HepG2 (cell line): ENCODE data around the gene HDAC4. TPM values are rescaled to one million over a fixed set of nuclear protein-coding genes. Genes with fewer than 3 reads are reported as not detected.

Experiments used
- ATAC-seq: fragments of 200-7000 bp; cut with Tn5 transposase; 3 replicates; pipeline ENCODE4 v1.9.1; 2020; ENCODE audit warnings: mild to moderate bottlenecking, moderate library complexity
- BruUV-seq: library from RNA; stranded (reverse); fragments of 400-500 nt; replicated peaks from 2 replicates; lab custom pipeline; 2021; lab: Mats Ljungman, UMichigan
- CTCF ChIA-PET: fragments of 300-600 bp; formaldehyde crosslinking; extraction: SDS; loops from one replicate; lab custom pipeline; 2021; ENCODE audit warnings: low total read pairs, inconsistent platforms, low intra/inter-chr PET ratio; lab: Yijun Ruan, JAX
- POLR2A ChIA-PET: fragments of 350-600 bp; sonication (Branson Sonifier 250); formaldehyde crosslinking; loops from one replicate; lab custom pipeline; 2020; ENCODE audit warnings: antibody characterized with exemption, inconsistent platforms; lab: Yijun Ruan, JAX
- DNase-seq: peaks from one replicate; pipeline ENCODE4 v3.0.0-alpha.2; 2015; ENCODE audit warnings: low spot score
- FAIRE-seq: peaks from 3 replicates; lab custom pipeline; 2011; peaks lifted over from hg19 to GRCh38; lab: Jason Lieb, UNC
- H2AFZ ChIP-seq: one replicate; pipeline ENCODE4 v1.6.1; 2011; ENCODE audit warnings: low read length, inconsistent platforms
- H3K27ac ChIP-seq: fragments of 300-600 bp; 3 replicates; pipeline ENCODE4 v1.8.0; 2011; ENCODE audit warnings: mixed run types, mild to moderate bottlenecking, mixed read lengths, low read length, inconsistent platforms; ENCODE audit not compliant: insufficient read depth; ENCODE audit errors: extremely low read length
- H3K27me3 ChIP-seq, 2 experiments: fragments of 200-600 bp in 1 of 2; 2 replicates in 1 of 2; 3 replicates in 1 of 2; pipeline versions ENCODE4 v1.6.0 to v1.8.0; 2011; ENCODE audit warnings: low read length in 2 of 2, mild to moderate bottlenecking in 2 of 2, moderate library complexity in 2 of 2, inconsistent platforms in 1 of 2; ENCODE audit not compliant: insufficient read depth in 2 of 2, control insufficient read depth in 1 of 2
- H3K36me3 ChIP-seq, 2 experiments: fragments of 200-600 bp in 1 of 2; replicated peaks in 1 of 2; 2 replicates in 1 of 2; 3 replicates in 1 of 2; pipeline versions ENCODE4 v1.5.1 to v1.8.0; 2011; ENCODE audit warnings: low read length in 2 of 2, inconsistent platforms in 1 of 2; ENCODE audit not compliant: insufficient read depth in 2 of 2, control insufficient read depth in 1 of 2
- H3K4me1 ChIP-seq: 2 replicates; pipeline ENCODE4 v1.5.1; 2012; ENCODE audit warnings: low read length, inconsistent platforms; ENCODE audit not compliant: insufficient read depth
- H3K4me2 ChIP-seq: 2 replicates; pipeline ENCODE4 v1.6.0; 2011; ENCODE audit warnings: low read depth, low read length, inconsistent platforms
- H3K4me3 ChIP-seq, 3 experiments: fragments of 200-600 bp in 1 of 3; sonication (generic), shearing (Covaris generic) in 1 of 3; replicated peaks in 1 of 3; 2 replicates each; pipeline ENCODE4 v1.5.1; 2011 to 2016; ENCODE audit warnings: low read length in 3 of 3, inconsistent platforms in 2 of 3, low read depth in 2 of 3, mild to moderate bottlenecking in 2 of 3, control low read depth in 1 of 3, mixed read lengths in 1 of 3; ENCODE audit not compliant: insufficient read depth in 1 of 3
- H3K79me2 ChIP-seq: one replicate; pipeline ENCODE4 v1.6.1; 2011; ENCODE audit warnings: low read length, inconsistent platforms; ENCODE audit not compliant: insufficient read depth
- H3K9ac ChIP-seq: 2 replicates; pipeline ENCODE4 v1.6.0; 2011; ENCODE audit warnings: mild to moderate bottlenecking, low read depth, low read length, inconsistent platforms; ENCODE audit not compliant: insufficient read depth
- H3K9me3 ChIP-seq: 2 replicates; pipeline ENCODE4 v1.5.1; 2012; ENCODE audit warnings: mild to moderate bottlenecking, low read length
- H4K20me1 ChIP-seq: 2 replicates; pipeline ENCODE4 v1.6.0; 2011; ENCODE audit warnings: inconsistent platforms, mild to moderate bottlenecking, low read length, moderate library complexity; ENCODE audit not compliant: insufficient read depth
- ATF5 ChIP-seq: sonication (generic); formaldehyde crosslinking; IDR thresholded peaks from 2 replicates; pipeline ENCODE4 v1.4.0; 2020; ENCODE audit warnings: mild to moderate bottlenecking, low read depth, missing genetic modification reagents
- HMG20A ChIP-seq: IDR thresholded peaks from 2 replicates; pipeline ENCODE4 v1.6.1; 2016; ENCODE audit warnings: borderline replicate concordance
- LBX2 ChIP-seq: sonication (generic); formaldehyde crosslinking; IDR thresholded peaks from 2 replicates; pipeline ENCODE4 v1.5.0; 2020; ENCODE audit warnings: missing genetic modification reagents, mild to moderate bottlenecking, borderline replicate concordance
- MNT ChIP-seq: fragments of 450-650 bp; IDR thresholded peaks from 2 replicates; pipeline ENCODE4 v1.6.1; 2016
- RFX5 ChIP-seq: IDR thresholded peaks from 2 replicates; pipeline ENCODE4 v1.6.1; 2011; ENCODE audit warnings: low read depth, low read length, improper control_type of control experiment
- ZNF546 ChIP-seq: sonication (generic); formaldehyde crosslinking; conservative IDR thresholded peaks from 2 replicates; pipeline ENCODE4 v1.8.1; 2023; ENCODE audit warnings: mild to moderate bottlenecking, missing genetic modification reagents
- ZNF776 ChIP-seq: sonication (generic); formaldehyde crosslinking; IDR thresholded peaks from 2 replicates; pipeline ENCODE4 v1.4.0; 2020; ENCODE audit warnings: mild to moderate bottlenecking, missing genetic modification reagents
- WGBS: methylation state at CpG from one replicate; pipeline ENCODE4 v1.1.6; 2017; ENCODE audit warnings: low lambda C conversion rate; 5-methylcytosine and 5-hydroxymethylcytosine counted together
- in situ Hi-C: cut with HindIII; loops from 2 replicates; pipeline ENCODE4 v1.10.0; 2017; ENCODE audit warnings: low pct_unique_long_range_greater_than_20kb; ENCODE audit not compliant: extremely low pct_ligation_motif_present
- intact Hi-C: fragments of 100-400 bp; cut with micrococcal nuclease; formaldehyde crosslinking; loops from one replicate; pipeline ENCODE4 v1.10.0; 2022; ENCODE audit not compliant: unreplicated experiment
- polyA plus RNA-seq, 8 experiments: library from polyadenylated mRNA; depleted of rRNA in 3 of 8; stranded (reverse) in 7 of 8; unstranded in 1 of 8; fragments of >200 nt; fragmentation: Illumina TruSeq in 4 of 8; extraction: Trizol in 4 of 8; gene quantifications; 2 replicates each; pipeline versions ENCODE4 v1.2.1 to v1.2.3, GENCODE V29; 2011 to 2016; ENCODE audit warnings: low read depth in 4 of 8, missing spikeins in 1 of 8, mixed read lengths in 1 of 8; ENCODE audit not compliant: insufficient read depth in 1 of 8
- total RNA-seq, 5 experiments: library from RNA; depleted of rRNA; stranded (reverse); fragments of >200 nt; fragmentation: Illumina TruSeq; extraction: Trizol; gene quantifications; 2 replicates each; pipeline ENCODE4 v1.2.3, GENCODE V29; 2016; ENCODE audit warnings: low read depth in 1 of 5
- TF ChIP-seq, protein P1 (sequence below): sonication (generic); formaldehyde crosslinking; IDR thresholded peaks from 2 replicates; pipeline ENCODE4 v1.4.0; 2020; ENCODE audit warnings: missing genetic modification reagents; ENCODE audit errors: not compliant biosample characterization

Gene HDAC4
- total and polyA plus RNA-seq, 2 of the 13 experiments (the other 11 are each of a cell fraction or from before 2014, with no cell fraction given): 10.1 to 11.5 TPM

DNA sequence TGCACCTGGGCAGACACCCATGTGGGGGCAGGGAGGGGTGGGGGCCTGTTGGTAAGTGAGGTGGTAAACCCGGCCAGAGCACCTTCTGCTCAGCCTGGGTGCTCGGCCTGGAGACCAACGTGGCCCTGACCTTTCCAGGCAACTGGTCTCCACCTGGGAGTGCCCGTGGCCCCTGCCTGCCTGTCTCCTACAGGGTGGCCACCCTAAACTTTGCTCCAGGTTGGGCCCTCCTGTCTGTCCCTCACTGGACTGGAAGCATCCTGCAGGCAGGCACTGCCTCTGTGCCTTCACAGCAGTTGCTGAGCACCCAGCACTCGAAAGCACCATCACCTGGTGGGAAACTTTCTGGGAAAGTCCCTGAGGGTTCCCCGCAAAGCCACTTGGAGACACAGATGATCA lies 381.6 kb downstream of the HDAC4 start:
- Histone ChIP-seq H3K4me1 (no peaks in the 10 kb centered on the region), H3K4me2 (no peak overlapping the region), H3K4me3 (no peak overlapping the region), H3K9me3 (no peaks in the 10 kb centered on the region), H2AFZ (no peak overlapping the region), H3K36me3 (no peaks in the 10 kb centered on the region), H3K9ac (no peak overlapping the region), H4K20me1 (no peaks in the 10 kb centered on the region; the same call in none of the 2 replicates), H3K27ac (no peak overlapping the region), H3K27me3 (peaks cover 16 to 78% of the 10 kb centered on the region in 2 experiments), H3K79me2 (no peaks in the 10 kb centered on the region)
- TF ChIP-seq RFX5: no peak
- no peak for TF ChIP-seq ZNF546 (CRISPR knock-in tag)
- TF ChIP-seq HMG20A: no peak
- TF ChIP-seq, protein P1, sequence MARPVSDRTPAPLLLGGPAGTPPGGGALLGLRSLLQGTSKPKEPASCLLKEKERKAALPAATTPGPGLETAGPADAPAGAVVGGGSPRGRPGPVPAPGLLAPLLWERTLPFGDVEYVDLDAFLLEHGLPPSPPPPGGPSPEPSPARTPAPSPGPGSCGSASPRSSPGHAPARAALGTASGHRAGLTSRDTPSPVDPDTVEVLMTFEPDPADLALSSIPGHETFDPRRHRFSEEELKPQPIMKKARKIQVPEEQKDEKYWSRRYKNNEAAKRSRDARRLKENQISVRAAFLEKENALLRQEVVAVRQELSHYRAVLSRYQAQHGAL (CRISPR knock-in tag): no peak
- no peak for TF ChIP-seq LBX2 (CRISPR knock-in tag)
- FAIRE-seq (no peak), ATAC-seq (no peak), DNase-seq (no peak)
- intact Hi-C loops (no loop called here), in situ Hi-C loops (no loop called here)
- CTCF ChIA-PET: no interaction called here
- no TSS peak for BruUV-seq
- POLR2A ChIA-PET: no interaction called here
- WGBS: 38% methylated on average over 2 of the region's 6 CpGs

- 47% methylated on average over 16 of the region's 17 CpGs for WGBS
- peaks cover 12 to 77% of the 10 kb centered on the region in 2 experiments for H3K27me3 ChIP-seq
- no peaks in the 10 kb centered on the region; the same call in none of the 2 replicates for H4K20me1 ChIP-seq
- no peak overlapping the region for H3K4me3 ChIP-seq
- no peaks in the 10 kb centered on the region for H3K36me3 ChIP-seq
- ChIA-PET POLR2A (no interaction called here), CTCF (no interaction called here)
- TF ChIP-seq MNT (peak; percentile 88), ATF5 (CRISPR knock-in tag) (no peak), ZNF776 (CRISPR knock-in tag) (no peak)
- H2AFZ ChIP-seq: no peak overlapping the region
- DNase-seq (no peak), FAIRE-seq (no peak), ATAC-seq (no peak)
- H3K27ac ChIP-seq: no peak overlapping the region
- in situ Hi-C loops: no loop called here
- intact Hi-C loops: no loop called here
- no peak overlapping the region for H3K9ac ChIP-seq
- BruUV-seq: no TSS peak
- H3K9me3 ChIP-seq: no peaks in the 10 kb centered on the region
- H3K79me2 ChIP-seq: no peaks in the 10 kb centered on the region
- H3K4me1 ChIP-seq: no peaks in the 10 kb centered on the region
- no peak overlapping the region for H3K4me2 ChIP-seq
Measured at GRCh38 chr2:239018271-239019182, 382.3 kb downstream of the HDAC4 start.
